GM21528 (cell line): ENCODE data around the gene GNAL.

Source experiments
- ATAC-seq: cut with Tn5 transposase; IDR thresholded peaks from one replicate; pipeline ENCODE4 v1.9.1; 2021; ENCODE audit warnings: mild to moderate bottlenecking, moderate library complexity; ENCODE audit not compliant: unreplicated experiment, low FRiP score

Gene GNAL

DNA sequence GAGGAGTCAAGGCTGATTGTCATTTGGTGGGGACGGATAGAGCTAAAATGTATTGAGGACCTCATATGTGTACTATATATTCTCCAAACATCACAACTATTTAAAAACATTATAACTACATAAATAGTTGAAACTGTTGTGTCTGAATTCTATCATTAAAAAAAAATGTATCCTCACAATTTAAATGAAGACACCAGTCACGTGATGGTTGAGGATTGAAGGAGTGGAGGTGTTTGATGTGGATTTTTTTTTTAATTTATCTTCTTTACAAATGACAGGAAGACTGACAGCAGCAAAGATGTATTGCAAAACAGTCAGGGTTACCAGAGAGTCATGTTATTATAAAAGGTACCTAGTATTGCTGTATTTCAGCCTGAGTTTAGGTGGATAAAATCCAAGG is 30.0 kb downstream of the GNAL start:
- no peak for ATAC-seq

DNA sequence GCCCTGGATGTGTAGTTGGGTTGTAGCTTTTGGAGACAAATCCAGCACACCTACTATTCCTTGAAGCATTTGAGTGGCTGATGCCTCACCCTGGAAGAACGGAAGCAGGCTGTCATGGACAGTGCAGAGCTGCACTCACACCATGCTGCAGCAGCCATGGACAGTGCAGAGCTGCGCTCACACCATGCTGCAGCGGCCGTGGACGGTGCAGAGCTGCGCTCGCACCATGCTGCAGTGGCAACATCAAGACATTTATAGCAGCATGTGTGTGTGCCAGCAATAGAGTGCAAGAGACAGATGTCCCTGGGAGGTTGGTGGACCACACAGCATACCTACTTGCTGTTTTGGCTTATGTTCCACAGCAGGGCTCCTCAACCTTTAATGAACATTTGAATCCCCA is 30.6 kb downstream of the GNAL start:
- ATAC-seq: no peak

DNA sequence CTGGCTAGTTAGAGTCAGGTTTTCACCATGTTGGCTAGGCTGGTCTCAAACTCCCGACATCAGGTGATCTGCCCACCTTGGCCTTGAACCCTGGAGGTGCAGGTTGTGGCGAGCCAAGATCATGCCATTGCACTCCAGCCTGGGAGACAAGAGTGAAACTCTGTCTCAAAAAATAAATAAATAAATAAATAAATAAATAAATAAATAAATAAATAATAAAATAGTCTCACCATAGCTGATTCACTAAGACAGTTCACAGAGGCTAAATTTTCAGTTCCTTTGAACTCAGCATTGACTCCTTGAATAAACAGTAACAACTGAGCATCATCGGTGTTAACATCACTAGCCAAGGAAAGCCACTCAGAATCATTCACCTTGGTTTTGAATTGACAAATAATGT is 32.7 kb downstream of the GNAL start:
- ATAC-seq: no peak

DNA sequence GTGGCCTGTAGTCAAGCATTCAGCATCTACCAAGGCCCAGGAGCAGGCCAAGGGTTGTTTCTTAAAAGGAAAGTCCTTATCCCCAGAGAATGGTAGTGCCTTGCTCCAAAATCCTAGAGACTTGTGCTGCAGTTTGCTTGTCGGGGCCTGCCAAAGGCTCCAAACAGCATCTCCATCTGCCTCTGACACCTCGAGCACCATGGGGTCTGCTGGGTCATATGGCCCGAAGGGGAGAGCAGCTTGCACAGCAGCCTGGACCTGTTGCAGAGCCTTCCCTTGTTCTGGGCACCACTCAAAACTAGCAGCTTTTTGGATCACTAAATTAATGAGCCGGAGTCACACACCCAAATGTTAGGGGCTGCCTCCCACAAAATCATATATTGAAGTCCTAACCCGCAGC is 35.7 kb downstream of the GNAL start:
- no peak for ATAC-seq

DNA sequence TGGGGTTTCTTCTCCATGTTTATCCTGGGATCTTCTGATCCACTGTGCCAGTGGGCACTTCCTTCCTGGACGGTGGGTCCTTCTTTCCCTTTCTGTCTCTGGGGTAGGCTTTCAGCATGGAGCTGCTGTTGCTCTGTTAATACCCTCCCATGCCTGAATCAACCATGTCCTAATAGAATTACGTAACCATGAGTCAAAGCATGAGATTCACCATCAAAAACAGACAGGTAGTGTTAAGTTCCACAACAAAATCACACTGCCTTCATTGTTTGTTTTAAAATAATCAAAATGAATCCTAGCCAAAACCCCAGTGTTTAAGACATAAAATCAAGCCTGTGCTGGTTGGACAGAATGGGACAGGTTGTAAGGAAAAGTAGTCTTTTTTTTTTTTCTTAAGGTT is 37.5 kb downstream of the GNAL start:
- ATAC-seq: no peak

DNA sequence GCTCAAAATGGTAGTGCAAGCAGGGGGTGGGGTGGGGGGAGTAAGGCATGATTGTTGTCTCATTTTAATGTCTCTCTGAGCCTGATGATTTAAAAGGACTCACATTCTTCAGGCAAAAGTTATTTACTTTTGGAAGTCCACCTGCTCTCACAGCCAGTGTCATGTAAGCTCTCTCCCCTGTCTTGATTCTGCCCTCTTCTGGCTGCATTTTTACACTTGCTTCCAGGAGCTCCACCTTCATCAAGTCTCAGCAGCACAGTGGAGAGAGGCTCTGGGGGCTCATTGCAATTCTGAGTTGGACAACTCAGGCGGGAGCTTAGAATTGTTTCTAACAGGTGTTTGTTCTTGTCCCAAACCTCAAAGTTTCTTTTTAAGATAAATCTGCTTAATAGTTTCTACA is 39.2 kb downstream of the GNAL start:
- no peak for ATAC-seq

DNA sequence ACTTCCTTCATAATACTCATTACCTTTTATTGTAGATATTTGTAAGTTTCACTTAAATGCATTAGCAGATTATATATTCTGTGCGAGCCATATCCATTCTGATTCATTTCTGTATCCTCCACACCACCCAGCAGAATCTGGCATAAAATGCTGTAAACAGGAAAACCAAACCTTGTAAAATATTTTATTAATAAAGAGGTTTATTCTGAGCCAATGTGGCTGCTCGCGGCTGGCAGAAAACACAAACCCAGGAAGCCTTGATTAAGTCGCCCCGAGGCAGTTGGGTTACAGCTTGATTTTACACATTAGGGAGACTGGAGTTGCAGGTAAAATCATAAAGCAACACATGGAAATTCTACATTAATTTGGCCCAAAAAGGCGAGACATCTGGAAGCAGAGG is 40.5 kb downstream of the GNAL start:
- ATAC-seq: no peak

DNA sequence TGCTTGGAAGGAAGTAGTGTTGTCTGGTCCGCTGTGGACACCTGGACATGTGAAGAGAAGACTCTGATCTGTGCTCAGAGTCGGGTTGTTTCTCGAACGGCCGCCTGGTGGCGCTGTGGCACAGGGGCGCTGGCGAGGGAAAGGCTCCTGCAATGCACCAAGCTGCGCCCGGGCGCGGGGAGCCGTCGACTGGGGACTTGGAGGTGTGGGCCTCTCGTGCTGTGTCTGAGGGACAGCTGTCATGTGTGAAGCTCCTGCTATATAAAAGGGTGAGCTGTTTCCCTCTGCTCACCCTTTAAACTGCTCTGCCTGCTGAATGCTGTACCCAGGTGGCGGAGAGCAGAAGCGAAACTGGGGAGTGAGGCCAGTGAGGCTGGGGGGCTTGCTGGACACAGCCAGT is 44.0 kb downstream of the GNAL start:
- ATAC-seq: no peak

DNA sequence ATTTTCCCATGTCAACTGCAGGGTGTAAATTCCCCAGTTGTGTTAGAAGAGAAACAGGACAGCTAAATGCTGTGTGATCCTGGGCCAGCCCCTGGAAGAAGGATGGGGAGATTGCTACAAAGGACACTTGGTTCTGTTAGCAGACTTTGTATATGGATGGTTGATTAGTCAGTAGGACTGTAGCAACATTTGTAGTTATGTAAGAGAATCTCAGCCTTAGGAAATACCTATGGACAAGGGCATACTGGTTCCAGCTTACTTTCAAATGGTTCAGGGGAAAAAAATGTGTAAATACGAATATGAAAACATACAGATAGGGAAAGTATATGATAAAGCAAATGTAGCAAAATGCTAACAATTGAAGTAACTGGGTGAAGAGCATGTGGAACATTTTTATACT is 47.6 kb downstream of the GNAL start:
- no peak for ATAC-seq

DNA sequence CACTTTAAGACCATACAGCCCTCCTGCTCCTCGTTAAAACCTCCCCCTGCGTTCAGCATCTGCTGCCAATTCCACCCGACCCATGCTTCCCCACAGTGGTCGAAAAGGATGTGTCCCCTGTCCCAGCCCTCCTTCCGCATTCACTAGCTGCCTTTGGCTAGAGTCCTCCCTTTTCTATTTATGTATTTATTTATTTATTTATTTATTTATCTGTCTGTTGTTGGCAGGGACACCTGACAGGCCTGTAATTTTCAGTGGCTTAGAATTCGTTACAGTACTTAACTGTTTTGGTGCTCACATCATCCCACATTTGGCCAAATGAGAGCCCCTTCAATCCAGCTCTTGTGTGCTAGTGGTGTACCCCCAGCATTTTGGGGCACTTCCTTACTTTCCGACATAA is 50.8 kb downstream of the GNAL start:
- ATAC-seq: no peak

DNA sequence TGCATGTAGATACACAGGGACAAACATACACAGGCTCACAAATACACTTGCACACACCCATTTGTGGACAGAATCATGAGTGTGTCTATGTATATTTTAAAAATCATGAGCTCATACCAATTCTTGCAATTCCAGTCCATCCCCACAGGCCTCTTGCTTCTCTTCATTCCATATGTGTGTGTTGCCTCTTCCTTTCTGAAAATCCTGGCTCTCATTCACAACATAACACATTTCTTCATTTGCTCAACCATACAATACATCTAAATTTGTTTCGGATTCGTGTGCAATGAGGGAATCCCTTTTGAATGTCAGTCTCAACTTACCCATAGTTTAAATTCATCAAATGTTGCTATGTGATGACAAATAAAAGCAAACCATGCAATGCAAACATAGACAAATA is 51.4 kb downstream of the GNAL start:
- no peak for ATAC-seq

DNA sequence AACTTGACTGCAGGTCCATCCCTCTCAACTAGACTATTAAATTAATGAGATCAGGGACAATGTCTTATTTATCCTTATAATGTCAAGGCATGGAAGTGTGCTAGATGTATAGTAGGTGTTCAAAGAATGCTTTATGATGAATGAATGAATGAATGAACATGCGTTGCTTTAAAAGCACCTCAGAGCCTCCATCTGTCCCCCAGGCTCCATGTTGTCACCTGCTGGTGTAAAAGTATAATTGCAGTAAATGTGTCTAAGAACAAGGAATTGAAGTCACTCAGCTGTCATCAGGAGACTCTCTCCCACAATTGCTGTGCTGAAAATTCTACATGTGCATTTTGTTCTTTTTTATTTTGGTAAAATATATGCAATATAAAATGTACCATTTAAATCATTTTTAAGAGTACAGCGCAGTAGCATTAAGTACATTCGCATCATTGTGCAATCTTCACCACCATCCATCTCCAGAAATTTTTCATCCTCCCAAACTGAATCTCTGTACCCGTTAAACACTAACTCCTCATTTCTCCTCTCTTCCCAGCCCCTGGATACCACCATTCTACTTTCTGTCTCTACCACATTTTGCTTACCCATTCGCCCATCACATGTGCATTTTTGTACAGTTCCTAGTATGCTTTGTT is 52.6 kb downstream of the GNAL start:
- ATAC-seq: no peak

DNA sequence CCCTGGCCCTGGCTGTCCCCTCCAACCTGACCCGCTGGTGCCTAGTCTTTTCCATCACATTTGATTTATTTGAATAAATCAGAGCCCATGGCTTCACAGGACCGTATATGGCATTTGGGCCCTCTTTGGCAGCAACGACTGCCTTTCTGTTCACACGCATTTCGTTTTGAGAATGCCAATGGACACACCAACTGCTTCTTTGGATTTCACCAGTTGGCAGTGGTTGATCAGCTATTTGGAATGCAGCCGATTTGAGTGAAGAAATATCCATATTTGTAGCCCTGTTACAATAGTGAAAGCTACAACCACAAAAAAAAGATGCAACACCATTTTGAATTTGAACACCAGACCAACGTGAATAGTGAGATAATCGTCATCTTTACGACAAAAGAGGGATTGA is 56.5 kb downstream of the GNAL start:
- ATAC-seq: no peak

DNA sequence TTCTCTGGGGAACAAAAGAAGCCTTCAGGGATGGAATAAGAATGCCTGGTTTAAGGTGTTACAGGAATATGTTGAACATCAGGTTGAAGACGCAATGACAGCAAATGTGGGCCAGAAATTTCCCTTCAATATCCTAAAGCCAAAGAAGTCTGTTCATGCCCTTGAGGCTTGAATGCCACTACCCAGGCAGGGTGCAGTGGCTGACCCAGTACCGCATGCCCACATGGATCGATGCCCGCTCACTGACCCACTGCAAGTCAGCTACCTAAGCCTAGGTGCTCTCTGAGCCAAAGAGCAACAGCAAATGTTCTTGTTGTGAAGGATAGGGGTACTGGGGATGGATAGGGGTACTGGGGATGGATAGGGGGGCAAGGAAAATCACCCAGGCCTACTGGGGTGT is 58.2 kb downstream of the GNAL start:
- ATAC-seq: no peak

DNA sequence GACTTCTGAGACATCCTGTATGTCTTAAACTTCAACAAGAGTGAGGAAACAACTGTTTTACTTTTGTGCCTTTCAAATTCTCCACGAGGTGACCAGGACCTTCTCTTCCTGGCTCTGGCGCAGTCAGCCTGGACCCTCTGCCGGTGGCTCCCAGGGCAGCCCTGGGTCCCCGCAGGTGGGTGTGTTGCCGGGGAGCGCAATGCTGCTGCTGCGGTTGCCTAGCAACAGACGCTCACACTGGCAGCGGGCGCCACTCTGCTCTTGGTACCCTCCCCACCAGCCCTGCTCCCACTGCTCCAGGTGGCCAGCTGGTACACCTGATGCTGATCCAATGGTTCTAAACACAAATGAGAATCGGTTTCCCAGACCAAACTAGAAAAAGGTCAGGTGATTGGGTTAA is 58.7 kb downstream of the GNAL start:
- no peak for ATAC-seq

DNA sequence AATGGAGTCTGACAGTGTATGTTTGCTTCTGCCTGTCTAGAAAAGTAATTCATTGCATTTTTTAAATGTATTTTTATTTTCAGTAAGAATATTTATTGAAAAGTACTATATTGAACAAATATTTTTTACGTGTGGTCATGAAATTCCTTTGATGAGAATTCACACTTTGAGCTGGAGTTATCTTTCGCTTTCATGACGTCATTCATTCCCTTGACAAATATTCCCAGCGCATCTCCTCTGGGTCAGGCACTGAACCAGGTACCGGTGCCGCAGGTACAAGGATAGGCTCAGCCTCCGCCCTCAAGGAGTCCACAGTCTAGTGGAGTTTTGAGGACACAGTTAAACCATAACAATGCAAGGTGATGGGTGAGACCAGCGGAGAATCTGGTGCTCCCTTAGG is 60.2 kb downstream of the GNAL start:
- ATAC-seq: no peak

DNA sequence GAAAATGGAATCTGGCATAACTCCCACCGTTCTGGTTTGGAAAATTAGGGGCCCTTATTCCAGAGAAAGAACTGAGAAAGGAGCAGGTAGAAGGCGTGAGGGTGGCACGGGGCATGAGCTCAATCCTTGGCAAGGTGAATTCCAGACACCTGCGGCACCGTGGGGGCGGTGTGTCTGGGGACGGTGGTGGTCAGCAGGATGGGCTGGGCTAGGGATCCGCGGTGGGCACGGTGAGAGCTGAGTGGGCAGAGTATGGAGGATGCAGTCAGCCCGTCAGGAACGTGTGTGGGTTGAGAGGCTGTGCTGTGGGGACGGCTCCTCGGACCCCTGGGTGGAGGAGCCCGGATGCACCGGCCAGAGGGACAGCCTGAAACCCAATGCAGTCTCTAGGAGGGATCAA is 61.1 kb downstream of the GNAL start:
- no peak for ATAC-seq

DNA sequence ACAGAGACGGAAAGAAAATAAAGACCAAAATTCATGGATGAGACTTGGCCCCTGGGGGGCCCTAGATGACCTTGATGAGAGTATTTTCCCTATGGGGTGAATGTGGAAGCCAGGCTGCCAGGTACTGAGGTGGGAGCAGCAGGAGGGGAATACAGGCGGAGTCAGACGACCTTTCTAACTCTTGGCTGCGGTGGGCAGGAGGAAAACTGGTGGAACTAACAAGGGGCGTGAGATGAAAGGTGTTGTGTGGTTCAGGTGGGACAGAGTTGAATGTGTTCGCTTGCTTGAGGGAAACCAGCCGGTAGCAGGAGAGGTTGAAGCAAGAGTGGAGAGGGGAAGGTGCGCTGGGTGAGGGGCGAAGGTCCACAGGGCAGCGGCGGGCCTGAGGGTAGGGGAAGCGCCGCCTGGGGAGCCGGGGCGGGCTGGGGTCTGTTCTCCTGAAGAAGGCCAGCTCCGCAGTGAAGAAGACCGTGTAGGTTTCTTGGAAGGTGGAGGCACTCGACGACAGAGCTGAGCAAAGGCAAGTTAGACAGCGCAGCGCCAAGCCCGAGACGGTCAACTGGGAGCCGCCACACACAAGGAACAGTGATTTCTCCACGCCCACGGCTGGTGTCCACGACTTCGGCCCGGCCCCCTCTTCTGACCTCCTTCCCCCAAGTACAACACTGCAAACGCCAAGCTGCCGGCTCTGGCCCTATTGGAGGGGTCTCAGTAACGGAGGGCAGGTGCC is 61.7 kb downstream of the GNAL start:
- no peak for ATAC-seq

DNA sequence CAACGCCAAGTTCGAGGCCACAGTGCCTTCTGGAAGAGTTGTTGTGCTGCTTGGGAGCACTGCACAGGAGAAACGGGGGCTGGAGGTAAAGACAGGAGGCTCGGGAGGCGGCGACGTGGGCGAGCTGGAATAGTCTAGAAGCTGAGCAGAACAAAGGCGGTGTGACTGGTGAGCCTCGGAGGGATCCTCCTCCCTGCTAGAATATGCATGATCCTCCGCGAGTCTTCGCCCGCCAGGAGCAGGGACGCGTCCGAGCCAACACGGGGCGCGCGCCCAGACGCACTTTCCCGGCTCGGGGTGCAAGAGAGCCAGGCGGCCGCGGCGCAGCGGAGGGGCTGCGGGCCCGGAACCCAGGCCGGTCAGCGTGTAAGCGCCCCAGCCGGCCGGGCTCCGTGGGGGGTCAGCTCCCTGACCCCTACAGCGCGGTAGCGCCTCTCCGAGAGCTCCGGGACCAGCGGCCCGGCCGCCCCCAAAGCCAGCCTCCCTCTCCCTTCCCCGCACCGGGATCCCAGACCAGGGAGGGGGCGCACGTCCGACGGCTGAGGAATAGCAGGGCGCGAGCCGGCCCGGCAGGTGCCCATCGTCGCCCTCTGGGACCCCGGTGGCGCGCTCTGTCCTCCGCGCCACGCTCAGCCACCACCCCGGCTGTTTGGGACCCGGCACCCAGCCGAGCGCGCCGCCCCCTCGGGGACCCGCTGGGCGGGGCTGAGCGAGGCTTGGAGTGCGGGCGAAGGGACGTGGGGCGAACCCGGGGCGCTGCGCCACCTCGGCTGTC is 62.5 kb downstream of the GNAL start:
- ATAC-seq: no peak

DNA sequence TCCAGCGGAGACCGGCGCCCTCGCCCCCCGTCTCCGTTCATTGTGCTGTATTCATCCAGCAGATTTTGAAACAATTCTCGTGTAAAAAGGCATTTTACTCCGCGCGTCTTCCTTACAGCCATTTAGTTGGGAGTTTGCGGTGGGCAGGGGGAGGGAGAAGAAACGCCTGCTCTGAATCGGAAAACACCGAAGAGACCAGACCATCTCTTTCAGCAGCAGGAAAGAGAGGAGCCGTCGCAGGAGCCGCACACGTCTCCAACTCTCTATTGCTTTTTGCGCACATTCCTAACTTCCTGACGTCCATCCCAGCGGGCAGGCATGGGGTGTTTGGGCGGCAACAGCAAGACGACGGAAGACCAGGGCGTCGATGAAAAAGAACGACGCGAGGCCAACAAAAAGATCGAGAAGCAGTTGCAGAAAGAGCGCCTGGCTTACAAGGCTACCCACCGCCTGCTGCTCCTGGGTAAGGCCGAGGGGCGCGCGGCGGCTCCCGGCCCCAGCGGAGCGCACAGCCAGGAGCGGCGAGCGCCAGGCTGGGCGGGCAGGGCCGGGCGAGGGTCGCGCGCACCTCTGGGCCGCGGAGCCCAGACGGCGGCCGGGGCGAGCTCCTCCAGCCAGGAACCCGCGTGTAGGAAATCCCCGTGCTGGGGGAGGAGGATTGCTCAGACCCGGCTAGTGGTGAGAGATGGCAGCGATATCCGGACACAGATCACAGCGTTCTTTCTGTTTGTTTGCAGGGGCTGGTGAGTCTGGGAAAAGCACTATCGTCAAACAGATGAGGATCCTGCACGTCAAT is 63.2 kb downstream of the GNAL start:
- ATAC-seq: no peak

DNA sequence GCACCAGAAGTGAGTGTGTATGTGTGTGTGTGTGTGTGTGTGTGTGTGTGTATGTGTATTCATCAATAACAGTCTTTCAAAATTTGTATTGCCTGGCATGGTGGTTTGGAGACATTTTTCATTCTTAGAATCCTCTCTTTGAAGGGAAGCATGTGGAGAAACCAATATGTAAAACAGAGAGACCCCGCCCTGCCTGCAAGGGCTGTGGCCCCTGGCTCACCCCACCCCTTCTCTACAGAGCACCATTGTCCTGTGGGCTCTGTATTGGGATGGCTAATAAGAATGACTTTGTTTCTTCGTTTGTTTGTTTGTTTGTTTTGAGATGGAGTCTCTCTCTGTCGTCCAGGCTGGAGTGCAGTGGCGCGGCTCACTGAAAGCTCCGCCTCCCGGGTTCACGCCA is 65.9 kb downstream of the GNAL start:
- no peak for ATAC-seq
